A549 (cell line): Measurements from ENCODE around the gene HRC. TPM values are rescaled to one million over a fixed set of nuclear protein-coding genes. Genes with fewer than 3 reads are reported as not detected.

Experiments used
- ATAC-seq, 2 experiments: fragments of 200-7000 bp in 1 of 2; fragments of >200 bp in 1 of 2; cut with Nextera tagmentation in 1 of 2; cut with Tn5 transposase in 1 of 2; 3 replicates each; pipeline versions ENCODE4 v1.8.0 to v1.9.1; 2018 to 2020; ENCODE audit warnings: mild to moderate bottlenecking in 1 of 2, moderate library complexity in 1 of 2
- CTCF ChIA-PET: fragments of 300-600 bp; sonication (Branson Sonifier 250); formaldehyde crosslinking; extraction: SDS; loops from one replicate; lab custom pipeline; 2021; ENCODE audit warnings: antibody characterized with exemption, inconsistent platforms; lab: Yijun Ruan, JAX
- POLR2A ChIA-PET: fragments of 350-600 bp; formaldehyde crosslinking; extraction: SDS; loops from one replicate; lab custom pipeline; 2021; ENCODE audit warnings: antibody characterized with exemption, inconsistent platforms; lab: Yijun Ruan, JAX
- DNase-seq, 2 experiments: peaks; one replicate each; pipeline versions ENCODE4 v3.0.0 to v3.0.0-alpha.2; 2011 to 2016; ENCODE audit warnings: low read depth in 1 of 2, low spot score in 1 of 2
- FAIRE-seq: peaks from 2 replicates; lab custom pipeline; 2011; peaks lifted over from hg19 to GRCh38; lab: Jason Lieb, UNC
- H3K27ac ChIP-seq, 2 experiments: fragments of >200 bp; sonication (Bioruptor Twin); formaldehyde crosslinking; 3 replicates each; pipeline ENCODE4 v1.5.1; 2016 to 2017
- H3K4me1 ChIP-seq: fragments of >200 bp; sonication (Bioruptor Twin); formaldehyde crosslinking; 3 replicates; pipeline ENCODE4 v1.6.1; 2016
- H3K4me2 ChIP-seq: fragments of >200 bp; sonication (Bioruptor Twin); formaldehyde crosslinking; 3 replicates; pipeline ENCODE4 v1.6.1; 2016
- H3K4me3 ChIP-seq: fragments of >200 bp; sonication (Bioruptor Twin); formaldehyde crosslinking; 3 replicates; pipeline ENCODE4 v1.5.1; 2016
- H3K9me3 ChIP-seq: fragments of >200 bp; sonication (Bioruptor Twin); formaldehyde crosslinking; 3 replicates; pipeline ENCODE4 v1.6.1; 2016
- BHLHE40 ChIP-seq: IDR thresholded peaks from 2 replicates; pipeline ENCODE4 v1.6.1; 2012; ENCODE audit warnings: low read depth, low read length, inconsistent platforms
- CBX8 ChIP-seq: fragments of 200-600 bp; sonication (generic); IDR thresholded peaks from 2 replicates; pipeline ENCODE4 v1.6.1; 2016
- EHF ChIP-seq: fragments of 250-450 bp; sonication (Bioruptor Pico); IDR thresholded peaks from 2 replicates; pipeline ENCODE4 v1.5.0; 2020; ENCODE audit warnings: mild to moderate bottlenecking
- EP300 ChIP-seq, 2 experiments: fragments of >200 bp; sonication (Bioruptor Twin); formaldehyde crosslinking; IDR thresholded peaks; 2 replicates in 1 of 2; 3 replicates in 1 of 2; pipeline ENCODE4 v1.6.1; 2016 to 2017
- ESRRA ChIP-seq: fragments of 150-350 bp; IDR thresholded peaks from 2 replicates; pipeline ENCODE4 v1.6.1; 2014; ENCODE audit warnings: mild to moderate bottlenecking, low read length, borderline replicate concordance
- GATA3 ChIP-seq: IDR thresholded peaks from 2 replicates; pipeline ENCODE4 v1.6.1; 2012; ENCODE audit warnings: borderline replicate concordance
- HDAC2 ChIP-seq: fragments of 200-600 bp; sonication (generic); IDR thresholded peaks from 2 replicates; pipeline ENCODE4 v1.6.1; 2016
- HOXB13 ChIP-seq: fragments of 250-450 bp; sonication (Bioruptor Pico); IDR thresholded peaks from 2 replicates; pipeline ENCODE4 v1.5.0; 2020; ENCODE audit warnings: low read depth, mild to moderate bottlenecking, moderate library complexity
- HOXB5 ChIP-seq: fragments of 250-450 bp; sonication (Bioruptor Pico); IDR thresholded peaks from 2 replicates; pipeline ENCODE4 v1.5.0; 2020; ENCODE audit warnings: mild to moderate bottlenecking, moderate library complexity
- JUNB ChIP-seq: fragments of >200 bp; sonication (Bioruptor Twin); formaldehyde crosslinking; IDR thresholded peaks from 2 replicates; pipeline ENCODE4 v1.6.1; 2016
- MAZ ChIP-seq: fragments of 150-350 bp; IDR thresholded peaks from 2 replicates; pipeline ENCODE4 v1.6.1; 2014; ENCODE audit warnings: antibody characterized with exemption, low read depth, low read length, borderline replicate concordance
- NFE2L2 ChIP-seq: fragments of 150-350 bp; conservative IDR thresholded peaks from 2 replicates; pipeline ENCODE4 v1.6.1; 2014; ENCODE audit warnings: low read length
- PHF8 ChIP-seq: fragments of 200-600 bp; sonication (generic); IDR thresholded peaks from 2 replicates; pipeline ENCODE4 v1.6.1; 2016; ENCODE audit warnings: low read depth, mild to moderate bottlenecking, antibody characterized with exemption, moderate library complexity, borderline replicate concordance
- POLR2A ChIP-seq: IDR thresholded peaks from 2 replicates; pipeline ENCODE4 v1.6.1; 2012; ENCODE audit warnings: mild to moderate bottlenecking, low read length
- RAD21 ChIP-seq, 2 experiments: fragments of >200 bp in 1 of 2; sonication (Bioruptor Twin) in 1 of 2; formaldehyde crosslinking in 1 of 2; IDR thresholded peaks in 1 of 2; conservative IDR thresholded peaks in 1 of 2; 2 replicates in 1 of 2; 3 replicates in 1 of 2; pipeline ENCODE4 v1.6.1; 2012 to 2018; ENCODE audit warnings: inconsistent platforms in 1 of 2
- RNF2 ChIP-seq: fragments of 200-600 bp; sonication (generic); IDR thresholded peaks from 2 replicates; pipeline ENCODE4 v1.6.1; 2016; ENCODE audit warnings: low read depth, mild to moderate bottlenecking, antibody characterized with exemption, moderate library complexity, borderline replicate concordance
- TFCP2L1 ChIP-seq: fragments of 250-450 bp; sonication (Bioruptor Pico); IDR thresholded peaks from 2 replicates; pipeline ENCODE4 v1.5.0; 2021; ENCODE audit warnings: mild to moderate bottlenecking
- TP53 ChIP-seq: fragments of 250-450 bp; sonication (Bioruptor Pico); IDR thresholded peaks from 2 replicates; pipeline ENCODE4 v1.5.0; 2021; ENCODE audit warnings: mild to moderate bottlenecking, moderate library complexity
- ZC3H11A ChIP-seq: fragments of 450-650 bp; IDR thresholded peaks from 2 replicates; pipeline ENCODE4 v1.6.1; 2014; ENCODE audit warnings: antibody characterized with exemption, mild to moderate bottlenecking
- ZNF302 ChIP-seq: fragments of 250-450 bp; sonication (Bioruptor Pico); IDR thresholded peaks from 2 replicates; pipeline ENCODE4 v1.9.0; 2021; ENCODE audit warnings: inconsistent platforms, mild to moderate bottlenecking, moderate library complexity
- WGBS: methylation state at CpG from one replicate; pipeline ENCODE4 v1.1.6; 2017; ENCODE audit errors: missing lambda C conversion rate; 5-methylcytosine and 5-hydroxymethylcytosine counted together
- polyA plus RNA-seq, 4 experiments: library from polyadenylated mRNA; depleted of rRNA in 3 of 4; stranded (reverse); fragments of >200 nt; fragmentation: RNase III in 1 of 4; extraction: RNeasy Plus Mini Kit Qiagen cat#74134 plus additional on column Dnase treatment in 1 of 4; gene quantifications; 2 replicates in 3 of 4; 3 replicates in 1 of 4; pipeline ENCODE4 v1.2.3, GENCODE V29; 2011 to 2017
- TF ChIP-seq, protein P1 (sequence below): fragments of >200 bp; sonication (Bioruptor Twin); formaldehyde crosslinking; IDR thresholded peaks from 2 replicates; pipeline ENCODE4 v1.6.1; 2016
- TF ChIP-seq, protein P2 (sequence below): IDR thresholded peaks from 2 replicates; pipeline ENCODE4 v1.6.1; 2012; ENCODE audit warnings: low read depth, borderline replicate concordance
- TF ChIP-seq, protein P3 (sequence below): fragments of 200-600 bp; sonication (generic); IDR thresholded peaks from 2 replicates; pipeline ENCODE4 v1.6.1; 2016; ENCODE audit warnings: antibody characterized with exemption, mild to moderate bottlenecking, moderate library complexity
- TF ChIP-seq, protein P4 (sequence below): IDR thresholded peaks from 2 replicates; pipeline ENCODE4 v1.6.1; 2012
- TF ChIP-seq, protein P5 (sequence below): IDR thresholded peaks from 2 replicates; pipeline ENCODE4 v1.6.1; 2012

Gene HRC
- polyA plus RNA-seq, 2 of the 4 experiments (the other 2 are of a cell fraction) = 0.04 TPM

DNA sequence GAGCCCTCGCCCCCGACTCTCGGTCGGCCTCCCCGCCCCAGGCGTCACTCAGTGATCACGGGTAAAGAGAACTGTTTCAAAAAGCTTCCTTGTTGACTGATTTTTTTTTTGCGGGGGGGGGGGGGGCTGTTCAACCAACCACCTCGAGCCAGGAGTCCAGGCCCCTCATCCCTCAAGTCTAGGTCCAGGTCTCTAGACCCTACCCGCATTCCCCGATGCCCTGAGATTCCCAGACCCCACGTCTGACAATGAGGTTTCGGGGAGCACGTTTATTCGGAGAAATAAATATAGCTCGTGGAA is 4.3 kb downstream of the HRC start:
- ATAC-seq (no peak), DNase-seq (no peak), FAIRE-seq (no peak)
- CTCF ChIA-PET = interaction anchor here (0.7 to 15.0 kb wide), 10 partner anchors 8 to 151 kb away, joined by 3 to 298 read pairs (median 6); partner anchors contain the start of genes LIN7B and PPFIA3
- Histone ChIP-seq H3K4me2 (peak overlapping the region; percentile 100), H3K4me3 (peak overlapping the region; percentile 68), H3K9me3 (no peaks in the 10 kb centered on the region), H3K27ac (peak overlapping the region; percentile 76 to 83)
- TF ChIP-seq NFE2L2 = no peak
- TF ChIP-seq HDAC2 = no peak
- TF ChIP-seq JUNB = no peak
- no peak for TF ChIP-seq POLR2A
- no peak for TF ChIP-seq ZNF302 (CRISPR knock-in tag)
- TF ChIP-seq, protein P1, sequence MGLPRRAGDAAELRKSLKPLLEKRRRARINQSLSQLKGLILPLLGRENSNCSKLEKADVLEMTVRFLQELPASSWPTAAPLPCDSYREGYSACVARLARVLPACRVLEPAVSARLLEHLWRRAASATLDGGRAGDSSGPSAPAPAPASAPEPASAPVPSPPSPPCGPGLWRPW = no peak
- TF ChIP-seq RNF2 = no peak
- TF ChIP-seq, protein P2, sequence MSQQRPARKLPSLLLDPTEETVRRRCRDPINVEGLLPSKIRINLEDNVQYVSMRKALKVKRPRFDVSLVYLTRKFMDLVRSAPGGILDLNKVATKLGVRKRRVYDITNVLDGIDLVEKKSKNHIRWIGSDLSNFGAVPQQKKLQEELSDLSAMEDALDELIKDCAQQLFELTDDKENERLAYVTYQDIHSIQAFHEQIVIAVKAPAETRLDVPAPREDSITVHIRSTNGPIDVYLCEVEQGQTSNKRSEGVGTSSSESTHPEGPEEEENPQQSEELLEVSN = no peak
- TF ChIP-seq PHF8 = no peak
- TF ChIP-seq, protein P3, sequence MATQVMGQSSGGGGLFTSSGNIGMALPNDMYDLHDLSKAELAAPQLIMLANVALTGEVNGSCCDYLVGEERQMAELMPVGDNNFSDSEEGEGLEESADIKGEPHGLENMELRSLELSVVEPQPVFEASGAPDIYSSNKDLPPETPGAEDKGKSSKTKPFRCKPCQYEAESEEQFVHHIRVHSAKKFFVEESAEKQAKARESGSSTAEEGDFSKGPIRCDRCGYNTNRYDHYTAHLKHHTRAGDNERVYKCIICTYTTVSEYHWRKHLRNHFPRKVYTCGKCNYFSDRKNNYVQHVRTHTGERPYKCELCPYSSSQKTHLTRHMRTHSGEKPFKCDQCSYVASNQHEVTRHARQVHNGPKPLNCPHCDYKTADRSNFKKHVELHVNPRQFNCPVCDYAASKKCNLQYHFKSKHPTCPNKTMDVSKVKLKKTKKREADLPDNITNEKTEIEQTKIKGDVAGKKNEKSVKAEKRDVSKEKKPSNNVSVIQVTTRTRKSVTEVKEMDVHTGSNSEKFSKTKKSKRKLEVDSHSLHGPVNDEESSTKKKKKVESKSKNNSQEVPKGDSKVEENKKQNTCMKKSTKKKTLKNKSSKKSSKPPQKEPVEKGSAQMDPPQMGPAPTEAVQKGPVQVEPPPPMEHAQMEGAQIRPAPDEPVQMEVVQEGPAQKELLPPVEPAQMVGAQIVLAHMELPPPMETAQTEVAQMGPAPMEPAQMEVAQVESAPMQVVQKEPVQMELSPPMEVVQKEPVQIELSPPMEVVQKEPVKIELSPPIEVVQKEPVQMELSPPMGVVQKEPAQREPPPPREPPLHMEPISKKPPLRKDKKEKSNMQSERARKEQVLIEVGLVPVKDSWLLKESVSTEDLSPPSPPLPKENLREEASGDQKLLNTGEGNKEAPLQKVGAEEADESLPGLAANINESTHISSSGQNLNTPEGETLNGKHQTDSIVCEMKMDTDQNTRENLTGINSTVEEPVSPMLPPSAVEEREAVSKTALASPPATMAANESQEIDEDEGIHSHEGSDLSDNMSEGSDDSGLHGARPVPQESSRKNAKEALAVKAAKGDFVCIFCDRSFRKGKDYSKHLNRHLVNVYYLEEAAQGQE = no peak
- TF ChIP-seq MAZ = no peak
- TF ChIP-seq, protein P4, sequence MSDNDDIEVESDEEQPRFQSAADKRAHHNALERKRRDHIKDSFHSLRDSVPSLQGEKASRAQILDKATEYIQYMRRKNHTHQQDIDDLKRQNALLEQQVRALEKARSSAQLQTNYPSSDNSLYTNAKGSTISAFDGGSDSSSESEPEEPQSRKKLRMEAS = no peak
- no peak for TF ChIP-seq BHLHE40
- TF ChIP-seq, all 56 proteins: peak for 0
- 27% methylated on average over 16 of the region's 16 CpGs for WGBS
- peaks cover 26% of the 10 kb centered on the region for H3K4me1 ChIP-seq
- POLR2A ChIA-PET = interaction anchor here (1.5 to 2.7 kb wide), 2 partner anchors 23 to 31 kb away, joined by 5 to 14 read pairs; partner anchors contain the start of gene PPFIA3

GRCh38 chr19:49150106-49150943 is 4.9 kb downstream of the HRC start:
- Histone ChIP-seq H3K4me1 (peaks cover 31% of the 10 kb centered on the region), H3K4me2 (peak overlapping the region; percentile 100), H3K9me3 (no peaks in the 10 kb centered on the region), H3K4me3 (peak overlapping the region; percentile 68), H3K27ac (peak overlapping the region; percentile 76 to 83)
- CTCF ChIA-PET = interaction anchor here (0.6 to 15.0 kb wide), 13 partner anchors 7 to 267 kb away, joined by 3 to 298 read pairs (median 7); partner anchors contain the start of genes LIN7B and PPFIA3
- ATAC-seq = peak; percentile 44 to 69
- WGBS = 3% methylated on average over 52 of the region's 75 CpGs
- POLR2A ChIA-PET = interaction anchor here (0.5 to 2.7 kb wide), 6 partner anchors 22 to 303 kb away, joined by 3 to 14 read pairs (median 4); partner anchors contain the start of genes ALDH16A1, GYS1, PPFIA3 and RUVBL2
- FAIRE-seq = no peak
- DNase-seq = peak; percentile 85 to 91
- no peak for TF ChIP-seq ZC3H11A
- TF ChIP-seq HOXB13 = no peak
- TF ChIP-seq, protein P2 = peak; percentile 90
- no peak; a peak in 1 of 5 replicates for TF ChIP-seq RAD21 (conservative IDR thresholded peaks at IDR 0.05 in 1 of 2, IDR thresholded peaks at IDR 0.05 in 1 of 2)
- TF ChIP-seq ZNF302 (CRISPR knock-in tag) = no peak
- TF ChIP-seq ESRRA = no peak
- no peak for TF ChIP-seq TFCP2L1 (CRISPR knock-in tag)
- TF ChIP-seq, protein P4 = peak; percentile 84
- no peak for TF ChIP-seq EHF (CRISPR knock-in tag)
- no peak for TF ChIP-seq HDAC2
- no peak for TF ChIP-seq CBX8
- peak; percentile 74 for TF ChIP-seq GATA3
- TF ChIP-seq, protein P3 = no peak
- TF ChIP-seq EP300 (IDR thresholded peaks at IDR 0.05) = 0 out of 5 replicates have a peak, but pooled peaks of 1 of the 2 experiments have one; percentile 15
- TF ChIP-seq, protein P5, sequence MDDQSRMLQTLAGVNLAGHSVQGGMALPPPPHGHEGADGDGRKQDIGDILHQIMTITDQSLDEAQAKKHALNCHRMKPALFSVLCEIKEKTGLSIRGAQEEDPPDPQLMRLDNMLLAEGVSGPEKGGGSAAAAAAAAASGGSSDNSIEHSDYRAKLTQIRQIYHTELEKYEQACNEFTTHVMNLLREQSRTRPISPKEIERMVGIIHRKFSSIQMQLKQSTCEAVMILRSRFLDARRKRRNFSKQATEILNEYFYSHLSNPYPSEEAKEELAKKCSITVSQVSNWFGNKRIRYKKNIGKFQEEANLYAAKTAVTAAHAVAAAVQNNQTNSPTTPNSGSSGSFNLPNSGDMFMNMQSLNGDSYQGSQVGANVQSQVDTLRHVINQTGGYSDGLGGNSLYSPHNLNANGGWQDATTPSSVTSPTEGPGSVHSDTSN = no peak
- no peak for TF ChIP-seq HOXB5 (CRISPR knock-in tag)
- 0 out of 2 replicates have a peak, but pooled peaks have one; percentile 44 for TF ChIP-seq TP53 (CRISPR knock-in tag)
